Measurements from ENCODE around the gene RPS6KB2. TPM values are rescaled to one million over a fixed set of nuclear protein-coding genes. Genes with fewer than 3 reads are reported as not detected.
A peak's percentile ranks its signal among the peaks of the same experiment; 100 is the strongest.

Gene RPS6KB2
- total and polyA plus RNA-seq, 2 experiments from 2014 or later: 29.5 to 41.3 TPM

- peak overlapping the region; percentile 91; the same call in 1 of the 2 replicates for H2AFZ ChIP-seq
- Mint-ChIP-seq H3K27ac (0 out of 2 replicates have a peak overlapping the region, but pooled peaks have one; percentile 88), H3K4me3 (peak overlapping the region; percentile 90), H3K4me1 (peaks cover 33% of the 10 kb centered on the region), H3K9me3 (no peaks in the 10 kb centered on the region), H3K36me3 (ENCODE audit: low read depth) (peaks cover 10% of the 10 kb centered on the region; the same call in 2 of the 3 replicates), H3K27me3 (ENCODE audit: insufficient read depth, low read depth, poor library complexity) (peaks cover 11% of the 10 kb centered on the region)
- H3K79me2 ChIP-seq (replicated peaks; ENCODE audit: insufficient read depth): 0 out of 2 replicates have a peak, but pooled peaks cover 3% of the 10 kb centered on the region
- no peak overlapping the region for H3K27ac ChIP-seq (ENCODE audit: low read depth)
- no peaks in the 10 kb centered on the region for H3K9me2 ChIP-seq (ENCODE audit: insufficient read depth)
- H3K4me1 ChIP-seq (ENCODE audit: insufficient read depth): peaks cover 8% of the 10 kb centered on the region; the same call in 1 of the 2 replicates
- H4K20me1 ChIP-seq (replicated peaks; ENCODE audit: insufficient read depth): no peaks in the 10 kb centered on the region; the same call in 1 of the 2 replicates
- no peak for ATAC-seq
- H3F3A ChIP-seq (replicated peaks; ENCODE audit: low read depth): 0 out of 2 replicates have a peak, but pooled peaks cover 8% of the 10 kb centered on the region
- H3K4me3 ChIP-seq: peak overlapping the region; percentile 94
- no peaks in the 10 kb centered on the region for H3K27me3 ChIP-seq (ENCODE audit: insufficient read depth)
- no peak for TF ChIP-seq ZNF114 (CRISPR knock-in tag; IDR thresholded peaks at IDR 0.05)
- no peak for TF ChIP-seq CREB1 (CRISPR knock-in tag; IDR thresholded peaks at IDR 0.05; ENCODE audit: low read depth)
- no peak for TF ChIP-seq ZNF331 (CRISPR knock-in tag; IDR thresholded peaks at IDR 0.05; ENCODE audit: low read depth)
- no peak for TF ChIP-seq REST (IDR thresholded peaks at IDR 0.05; ENCODE audit: unreplicated experiment)
- no peak for TF ChIP-seq JUNB (IDR thresholded peaks at IDR 0.05; ENCODE audit: unreplicated experiment)
- no peak for TF ChIP-seq CTCF (conservative IDR thresholded peaks at IDR 0.05; ENCODE audit: low read depth in 2 of 2)
- no peak for TF ChIP-seq NANOG (IDR thresholded peaks at IDR 0.05; ENCODE audit: borderline replicate concordance)
- no peak for TF ChIP-seq ETS1 (IDR thresholded peaks at IDR 0.05)
- TF ChIP-seq EZH2 (IDR thresholded peaks at IDR 0.05; ENCODE audit: low read depth, unreplicated experiment): no peak
- no peak for TF ChIP-seq POLR2AphosphoS5 (IDR thresholded peaks at IDR 0.05; ENCODE audit: low read depth)
- TF ChIP-seq STAT1 (IDR thresholded peaks at IDR 0.05; ENCODE audit: unreplicated experiment): no peak
- TF ChIP-seq EZH2phosphoT487 (IDR thresholded peaks at IDR 0.05; ENCODE audit: unreplicated experiment): no peak
- H3K36me3 ChIP-seq (ENCODE audit: insufficient read depth): no peaks in the 10 kb centered on the region
- DNase-seq (ENCODE audit: low spot score): no peak
- H3K4me2 ChIP-seq: peak overlapping the region; percentile 99
These were observed 37.4 kb upstream of the RPS6KB2 start for GRCh38 chr11:67390947-67391303.
